Measurements from ENCODE around the gene PYROXD2.

DNA sequence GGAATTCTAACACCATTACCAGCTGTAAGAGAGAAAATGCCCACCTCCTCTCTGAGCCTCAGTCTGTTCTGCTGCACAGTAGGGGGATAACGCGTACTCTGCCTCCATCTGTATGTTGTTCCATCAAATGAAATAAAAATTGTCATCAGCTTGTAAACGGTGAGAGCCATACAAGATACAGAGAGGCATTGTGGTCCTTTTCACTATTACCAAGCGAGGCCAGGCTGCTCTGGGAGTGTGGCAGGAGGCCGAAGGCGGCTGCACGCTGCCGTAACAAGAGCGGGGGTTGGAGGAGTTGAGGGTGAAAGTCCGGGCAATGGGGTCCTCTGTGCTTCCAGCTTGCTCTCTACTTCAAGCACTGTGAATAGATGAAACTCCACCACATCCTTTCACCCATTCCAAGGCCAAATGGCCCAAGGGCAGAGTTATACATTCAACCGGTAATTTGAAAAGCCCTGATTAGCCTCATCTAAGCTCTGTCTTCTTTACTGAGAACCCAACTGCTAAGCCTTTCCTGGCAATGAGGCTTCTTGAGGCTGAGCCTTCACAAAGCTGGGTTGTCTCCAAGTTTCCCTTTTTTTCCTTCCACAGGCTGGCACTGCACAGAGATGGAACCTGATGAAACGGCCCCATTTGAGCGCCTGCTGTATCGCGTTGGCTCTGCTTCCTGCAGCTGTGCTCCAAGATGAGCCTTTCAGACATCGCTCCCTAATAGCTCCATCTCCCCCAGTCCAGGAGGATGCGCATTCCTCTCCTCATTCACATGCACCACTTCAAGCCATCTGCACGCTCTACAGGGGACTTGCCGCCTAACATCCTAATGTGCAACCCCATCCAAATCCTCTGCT lies 47.2 kb downstream of the PYROXD2 start:
- TF ChIP-seq, protein P1, sequence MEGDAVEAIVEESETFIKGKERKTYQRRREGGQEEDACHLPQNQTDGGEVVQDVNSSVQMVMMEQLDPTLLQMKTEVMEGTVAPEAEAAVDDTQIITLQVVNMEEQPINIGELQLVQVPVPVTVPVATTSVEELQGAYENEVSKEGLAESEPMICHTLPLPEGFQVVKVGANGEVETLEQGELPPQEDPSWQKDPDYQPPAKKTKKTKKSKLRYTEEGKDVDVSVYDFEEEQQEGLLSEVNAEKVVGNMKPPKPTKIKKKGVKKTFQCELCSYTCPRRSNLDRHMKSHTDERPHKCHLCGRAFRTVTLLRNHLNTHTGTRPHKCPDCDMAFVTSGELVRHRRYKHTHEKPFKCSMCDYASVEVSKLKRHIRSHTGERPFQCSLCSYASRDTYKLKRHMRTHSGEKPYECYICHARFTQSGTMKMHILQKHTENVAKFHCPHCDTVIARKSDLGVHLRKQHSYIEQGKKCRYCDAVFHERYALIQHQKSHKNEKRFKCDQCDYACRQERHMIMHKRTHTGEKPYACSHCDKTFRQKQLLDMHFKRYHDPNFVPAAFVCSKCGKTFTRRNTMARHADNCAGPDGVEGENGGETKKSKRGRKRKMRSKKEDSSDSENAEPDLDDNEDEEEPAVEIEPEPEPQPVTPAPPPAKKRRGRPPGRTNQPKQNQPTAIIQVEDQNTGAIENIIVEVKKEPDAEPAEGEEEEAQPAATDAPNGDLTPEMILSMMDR (IDR thresholded peaks at IDR 0.05), result no peak
- no peak for TF ChIP-seq POLR2A (IDR thresholded peaks at IDR 0.05)
